Activated CD4-positive, alpha-beta T cell treated with anti-CD3 and anti-CD28 coated beads, Interleukin-2, Interleukin-6, amounts not matched to agents 100 ng/mL and 50 ng/mL, durations not matched to agents 16 hours and 8 hours (primary cell): ENCODE data around the gene UPK1A.

Source experiments
- DNase-seq: peaks from one replicate; pipeline ENCODE4 v3.0.0-alpha.2; 2020

The UPK1A gene

GRCh38 chr19:35666251-35666913, at the start of gene UPK1A:
UPK1A (plus strand) TSS chr19:35666517; CDS start chr19:35666813, 296 bp downstream.
- DNase-seq, result no peak

GRCh38 chr19:35618857-35619256, 47.5 kb upstream of the UPK1A start:
- no peak for DNase-seq

GRCh38 chr19:35619290-35619923, 46.9 kb upstream of the UPK1A start:
- DNase-seq, result no peak

GRCh38 chr19:35620001-35620400, 46.3 kb upstream of the UPK1A start:
- DNase-seq, result no peak

- no peak for DNase-seq
These were observed 44.6 kb upstream of the UPK1A start for GRCh38 chr19:35621708-35622107.

- DNase-seq, result no peak
These were observed 43.6 kb upstream of the UPK1A start for GRCh38 chr19:35622750-35623149.

GRCh38 chr19:35623327-35624010, 42.8 kb upstream of the UPK1A start:
- DNase-seq, result no peak

GRCh38 chr19:35628264-35628564, 38.1 kb upstream of the UPK1A start:
- DNase-seq, result no peak

- peak; percentile 99 for DNase-seq
These were observed 37.6 kb upstream of the UPK1A start, which contains the start of gene RBM42 for GRCh38 chr19:35628565-35629331. RBM42 (plus strand) TSS chr19:35629036; CDS start chr19:35629154, 118 bp downstream.

- no peak for DNase-seq
These were observed 37.0 kb upstream of the UPK1A start for GRCh38 chr19:35629332-35629633.

- DNase-seq, result no peak
These were observed 32.4 kb upstream of the UPK1A start for GRCh38 chr19:35633727-35634440.

- DNase-seq, result no peak
These were observed 29.7 kb upstream of the UPK1A start for GRCh38 chr19:35636651-35637050.

GRCh38 chr19:35637165-35637564, 29.2 kb upstream of the UPK1A start:
- no peak for DNase-seq

GRCh38 chr19:35639321-35639639, 27.0 kb upstream of the UPK1A start:
- DNase-seq, result no peak

GRCh38 chr19:35639863-35640262, 26.5 kb upstream of the UPK1A start:
- DNase-seq, result no peak

GRCh38 chr19:35641515-35642151, 24.7 kb upstream of the UPK1A start, which contains the start of gene ETV2:
ETV2 (plus strand) TSS chr19:35641745; CDS start chr19:35642461, 716 bp downstream.
- DNase-seq, result peak; percentile 46

GRCh38 chr19:35642312-35642711, 24.0 kb upstream of the UPK1A start:
- DNase-seq, result no peak

GRCh38 chr19:35642798-35643254, 23.5 kb upstream of the UPK1A start:
- DNase-seq, result peak; percentile 14

GRCh38 chr19:35643255-35644205, 22.8 kb upstream of the UPK1A start:
- DNase-seq, result peak; percentile 85

- peak; percentile 99 for DNase-seq
These were observed 21.9 kb upstream of the UPK1A start for GRCh38 chr19:35644206-35644986.
